ENCODE results near the gene HNRNPF.

- TF ChIP-seq CTCF (IDR thresholded peaks at IDR 0.05) (no peak), POLR2A (IDR thresholded peaks at IDR 0.05) (no peak)
Observed at GRCh38 chr10:43415544-43415943, 6.6 kb upstream of the HNRNPF start.
